ENCODE data around the gene IRF5. TPM values are rescaled to one million over a fixed set of nuclear protein-coding genes. Genes with fewer than 3 reads are reported as not detected.

IRF5 gene
- total RNA-seq, 3 donors from 2014 or later, result 4.2 to 15.4 (median 8.4) TPM

- ATAC-seq (no peak), DNase-seq (no peak)
- H3K36me3 Mint-ChIP-seq (ENCODE audit: insufficient read depth), result no peaks in the 10 kb centered on the region
- H3K4me1 Mint-ChIP-seq (ENCODE audit: low read depth), result no peaks in the 10 kb centered on the region
- H3K4me3 Mint-ChIP-seq, result no peak overlapping the region
- peaks cover 4% of the 10 kb centered on the region for H3K9me3 Mint-ChIP-seq
- H3K27me3 Mint-ChIP-seq (ENCODE audit: low read depth), result peaks cover 15% of the 10 kb centered on the region
These were observed 37.5 kb upstream of the IRF5 start for GRCh38 chr7:128900237-128900636.

- ATAC-seq (no peak), DNase-seq (no peak)
- Mint-ChIP-seq H3K36me3 (ENCODE audit: insufficient read depth) (no peaks in the 10 kb centered on the region), H3K4me3 (no peak overlapping the region), H3K4me1 (ENCODE audit: low read depth) (no peaks in the 10 kb centered on the region), H3K9me3 (peaks cover 4% of the 10 kb centered on the region), H3K27me3 (ENCODE audit: low read depth) (peaks cover 30% of the 10 kb centered on the region)
These were observed 34.8 kb upstream of the IRF5 start for GRCh38 chr7:128902761-128903585.

- DNase-seq, result no peak
- H3K9me3 Mint-ChIP-seq, result no peaks in the 10 kb centered on the region
- ATAC-seq, result no peak
- no peak overlapping the region for H3K4me3 Mint-ChIP-seq
- H3K36me3 Mint-ChIP-seq (ENCODE audit: insufficient read depth), result no peaks in the 10 kb centered on the region
- H3K4me1 Mint-ChIP-seq (ENCODE audit: low read depth), result no peaks in the 10 kb centered on the region
- peaks cover 36% of the 10 kb centered on the region for H3K27me3 Mint-ChIP-seq (ENCODE audit: low read depth)
These were observed 33.9 kb upstream of the IRF5 start for GRCh38 chr7:128903621-128904361.

GRCh38 chr7:128904381-128905197, 33.1 kb upstream of the IRF5 start:
- H3K9me3 Mint-ChIP-seq, result no peaks in the 10 kb centered on the region
- ATAC-seq (peak; percentile 65 to 83), DNase-seq (no peak)
- H3K4me3 Mint-ChIP-seq, result no peak overlapping the region
- H3K4me1 Mint-ChIP-seq (ENCODE audit: low read depth), result no peaks in the 10 kb centered on the region
- peaks cover 43% of the 10 kb centered on the region for H3K27me3 Mint-ChIP-seq (ENCODE audit: low read depth)
- H3K36me3 Mint-ChIP-seq (ENCODE audit: insufficient read depth), result no peaks in the 10 kb centered on the region

GRCh38 chr7:128906001-128906765, 31.5 kb upstream of the IRF5 start:
- Mint-ChIP-seq H3K27me3 (ENCODE audit: low read depth) (peaks cover 54% of the 10 kb centered on the region), H3K9me3 (no peaks in the 10 kb centered on the region), H3K36me3 (ENCODE audit: insufficient read depth) (no peaks in the 10 kb centered on the region), H3K4me1 (ENCODE audit: low read depth) (no peaks in the 10 kb centered on the region), H3K4me3 (no peak overlapping the region)
- DNase-seq (no peak), ATAC-seq (no peak)

- Mint-ChIP-seq H3K4me3 (no peak overlapping the region), H3K9me3 (no peaks in the 10 kb centered on the region), H3K4me1 (ENCODE audit: low read depth) (no peaks in the 10 kb centered on the region), H3K36me3 (ENCODE audit: insufficient read depth) (no peaks in the 10 kb centered on the region), H3K27me3 (ENCODE audit: low read depth) (peaks cover 57% of the 10 kb centered on the region)
- ATAC-seq (no peak), DNase-seq (no peak)
These were observed 30.8 kb upstream of the IRF5 start for GRCh38 chr7:128906766-128907559.

- ATAC-seq, result no peak
- no peaks in the 10 kb centered on the region for H3K9me3 Mint-ChIP-seq
- DNase-seq, result no peak
- no peak overlapping the region for H3K4me3 Mint-ChIP-seq
- H3K27me3 Mint-ChIP-seq (ENCODE audit: low read depth), result peaks cover 56% of the 10 kb centered on the region
- H3K4me1 Mint-ChIP-seq (ENCODE audit: low read depth), result no peaks in the 10 kb centered on the region
- no peaks in the 10 kb centered on the region for H3K36me3 Mint-ChIP-seq (ENCODE audit: insufficient read depth)
These were observed 28.7 kb upstream of the IRF5 start for GRCh38 chr7:128908750-128909624.

- H3K36me3 Mint-ChIP-seq (ENCODE audit: insufficient read depth), result no peaks in the 10 kb centered on the region
- no peaks in the 10 kb centered on the region for H3K9me3 Mint-ChIP-seq
- DNase-seq (no peak), ATAC-seq (no peak)
- peaks cover 5% of the 10 kb centered on the region for H3K4me1 Mint-ChIP-seq (ENCODE audit: low read depth)
- H3K27me3 Mint-ChIP-seq (ENCODE audit: low read depth), result peaks cover 58% of the 10 kb centered on the region
- no peak overlapping the region for H3K4me3 Mint-ChIP-seq
These were observed 27.8 kb upstream of the IRF5 start for GRCh38 chr7:128909625-128910568.

- no peak for DNase-seq
- no peaks in the 10 kb centered on the region for H3K36me3 Mint-ChIP-seq (ENCODE audit: insufficient read depth)
- no peaks in the 10 kb centered on the region for H3K9me3 Mint-ChIP-seq
- peaks cover 8% of the 10 kb centered on the region for H3K4me1 Mint-ChIP-seq (ENCODE audit: low read depth)
- H3K27me3 Mint-ChIP-seq (ENCODE audit: low read depth), result peaks cover 59% of the 10 kb centered on the region
- ATAC-seq, result no peak
- no peak within 1 kb of the TSS for H3K4me3 Mint-ChIP-seq
These were observed 27.2 kb upstream of the IRF5 start, which contains the start of gene KCP for GRCh38 chr7:128910569-128910945. KCP (minus strand) TSS chr7:128910709; CDS start chr7:128910676, 33 bp downstream.

GRCh38 chr7:128911423-128912031, 26.2 kb upstream of the IRF5 start:
- DNase-seq (no peak), ATAC-seq (no peak)
- no peak overlapping the region for H3K4me3 Mint-ChIP-seq
- H3K36me3 Mint-ChIP-seq (ENCODE audit: insufficient read depth), result no peaks in the 10 kb centered on the region
- peaks cover 57% of the 10 kb centered on the region for H3K27me3 Mint-ChIP-seq (ENCODE audit: low read depth)
- H3K9me3 Mint-ChIP-seq, result no peaks in the 10 kb centered on the region
- H3K4me1 Mint-ChIP-seq (ENCODE audit: low read depth), result peaks cover 9% of the 10 kb centered on the region

GRCh38 chr7:128912281-128912680, 25.4 kb upstream of the IRF5 start:
- ATAC-seq (no peak), DNase-seq (no peak)
- Mint-ChIP-seq H3K4me3 (no peak overlapping the region), H3K36me3 (ENCODE audit: insufficient read depth) (no peaks in the 10 kb centered on the region), H3K9me3 (no peaks in the 10 kb centered on the region), H3K4me1 (ENCODE audit: low read depth) (peaks cover 9% of the 10 kb centered on the region), H3K27me3 (ENCODE audit: low read depth) (peaks cover 62% of the 10 kb centered on the region)
